Trophoblast cell (in vitro differentiated cells and primary cell): Measurements from ENCODE around the gene SCFD2.

Experiments
- DNase-seq, 2 donors: peaks; one replicate each; pipeline ENCODE4 v3.0.0-alpha.2; 2016
- H2AFZ ChIP-seq: 2 replicates; pipeline ENCODE4 v1.6.1; 2013; ENCODE audit warnings: low read length, moderate library complexity, mild to moderate bottlenecking; ENCODE audit not compliant: insufficient read depth, poor library complexity
- H2AK5ac ChIP-seq: 2 replicates; pipeline ENCODE4 v1.6.1; 2013; ENCODE audit warnings: mild to moderate bottlenecking, low read length
- H2BK120ac ChIP-seq: 2 replicates; pipeline ENCODE4 v1.6.1; 2013; ENCODE audit warnings: low read length, mild to moderate bottlenecking, moderate library complexity; ENCODE audit not compliant: insufficient read depth, poor library complexity
- H2BK12ac ChIP-seq: 2 replicates; pipeline ENCODE4 v1.6.1; 2013; ENCODE audit warnings: mild to moderate bottlenecking, low read length, moderate library complexity
- H2BK5ac ChIP-seq: 2 replicates; pipeline ENCODE4 v1.6.1; 2013; ENCODE audit warnings: low read length, low read depth, moderate library complexity, mild to moderate bottlenecking; ENCODE audit not compliant: poor library complexity
- H3K14ac ChIP-seq: 2 replicates; pipeline ENCODE4 v1.6.1; 2013; ENCODE audit warnings: mild to moderate bottlenecking, low read length
- H3K18ac ChIP-seq: 2 replicates; pipeline ENCODE4 v1.6.1; 2013; ENCODE audit warnings: mild to moderate bottlenecking, low read length
- H3K23ac ChIP-seq: 2 replicates; pipeline ENCODE4 v1.6.1; 2013; ENCODE audit warnings: low read length
- H3K27ac ChIP-seq: 2 replicates; pipeline ENCODE4 v1.5.1; 2013; ENCODE audit warnings: low read depth, mild to moderate bottlenecking, inconsistent platforms, low read length, moderate library complexity
- H3K27me3 ChIP-seq: 2 replicates; pipeline ENCODE4 v1.6.1; 2013; ENCODE audit warnings: inconsistent platforms, mild to moderate bottlenecking, low read length, moderate library complexity; ENCODE audit not compliant: insufficient read depth
- H3K36me3 ChIP-seq, 2 experiments: 1 replicate in 1 of 2; 2 replicates in 1 of 2; pipeline ENCODE4 v1.6.1; 2013; ENCODE audit warnings: low read length in 2 of 2, mild to moderate bottlenecking in 2 of 2, moderate library complexity in 1 of 2; ENCODE audit not compliant: insufficient read depth in 2 of 2, control insufficient read depth in 1 of 2
- H3K4ac ChIP-seq: 2 replicates; pipeline ENCODE4 v1.6.1; 2013; ENCODE audit warnings: low read depth, mild to moderate bottlenecking, low read length, moderate library complexity
- H3K4me1 ChIP-seq, 2 experiments: 1 replicate in 1 of 2; 2 replicates in 1 of 2; pipeline ENCODE4 v1.6.1; 2013; ENCODE audit warnings: low read length in 2 of 2, mild to moderate bottlenecking in 2 of 2, moderate library complexity in 1 of 2; ENCODE audit not compliant: insufficient read depth in 2 of 2, control insufficient read depth in 1 of 2
- H3K4me2 ChIP-seq: 2 replicates; pipeline ENCODE4 v1.6.1; 2013; ENCODE audit warnings: inconsistent platforms, mild to moderate bottlenecking, low read length, moderate library complexity
- H3K4me3 ChIP-seq: 2 replicates; pipeline ENCODE4 v1.5.1; 2013; ENCODE audit warnings: mild to moderate bottlenecking, low read depth, low read length, inconsistent platforms
- H3K79me1 ChIP-seq: one replicate; pipeline ENCODE4 v1.6.1; 2013; ENCODE audit warnings: low read length
- H3K79me2 ChIP-seq: 2 replicates; pipeline ENCODE4 v1.6.1; 2013; ENCODE audit warnings: low read length, mild to moderate bottlenecking; ENCODE audit not compliant: control insufficient read depth, insufficient read depth, poor library complexity
- H3K9ac ChIP-seq: 2 replicates; pipeline ENCODE4 v1.6.1; 2013; ENCODE audit warnings: mild to moderate bottlenecking, low read length
- H3K9me3 ChIP-seq: 2 replicates; pipeline ENCODE4 v1.6.1; 2013; ENCODE audit warnings: low read depth, mild to moderate bottlenecking, control low read depth, inconsistent platforms, low read length; ENCODE audit not compliant: insufficient read depth
- H4K12ac ChIP-seq: 2 replicates; pipeline ENCODE4 v1.6.1; 2013; ENCODE audit warnings: low read depth, mild to moderate bottlenecking, low read length, moderate library complexity
- H4K8ac ChIP-seq: 2 replicates; pipeline ENCODE4 v1.6.1; 2013; ENCODE audit warnings: low read depth, mild to moderate bottlenecking, low read length, moderate library complexity
- H4K91ac ChIP-seq: one replicate; pipeline ENCODE4 v1.6.1; 2013; ENCODE audit warnings: low read depth, mild to moderate bottlenecking, low read length, moderate library complexity
- WGBS: extraction: QIAGEN DNeasy Blood & Tissue Kit; methylation state at CpG from one replicate; pipeline ENCODE4 v1.1.7; 2013; ENCODE audit warnings: missing lambda C conversion rate; ENCODE audit not compliant: insufficient read length, insufficient coverage; ENCODE audit errors: extremely low coverage; 5-methylcytosine and 5-hydroxymethylcytosine counted together

Gene SCFD2

DNA sequence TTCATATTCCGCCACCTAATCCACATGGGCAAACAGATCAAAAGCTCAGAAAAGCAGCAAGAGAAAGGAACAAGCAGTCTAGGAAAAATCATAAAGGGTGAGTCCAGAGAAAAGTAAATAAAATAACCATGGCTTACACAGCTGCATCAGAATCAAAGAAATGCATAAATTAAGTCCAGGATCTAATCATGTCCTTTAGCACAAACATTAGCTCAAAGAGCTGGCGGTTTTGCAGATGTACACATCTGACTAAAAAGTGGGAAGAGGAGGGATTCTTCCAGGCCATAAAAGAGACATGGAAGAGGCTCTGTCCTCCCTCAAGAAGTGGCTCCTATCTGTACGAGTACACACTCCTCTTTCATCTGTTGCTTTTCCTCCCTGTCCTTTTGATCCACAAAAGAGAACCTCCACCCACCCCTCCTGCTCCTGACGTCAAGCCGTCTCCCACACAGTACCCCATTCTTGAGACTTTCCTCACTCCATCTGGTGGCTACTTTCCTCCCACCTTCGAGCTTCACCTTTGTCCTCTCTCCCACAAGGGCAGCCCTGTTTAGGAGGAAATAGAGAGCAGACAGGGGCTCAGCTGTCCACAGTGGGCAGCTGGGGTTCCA lies 411.2 kb downstream of the SCFD2 start:
- H3K79me1 ChIP-seq: peaks cover 6% of the 10 kb centered on the region
- no peak overlapping the region for H2BK12ac ChIP-seq
- H3K27me3 ChIP-seq: no peaks in the 10 kb centered on the region
- no peak overlapping the region for H2BK120ac ChIP-seq
- no peaks in the 10 kb centered on the region for H3K9me3 ChIP-seq
- no peak overlapping the region for H4K8ac ChIP-seq
- H3K4me1 ChIP-seq: peaks cover 10 to 11% of the 10 kb centered on the region in 2 experiments
- no peak for DNase-seq
- no peak overlapping the region for H3K4ac ChIP-seq
- no peak overlapping the region for H2AK5ac ChIP-seq
- H3K4me3 ChIP-seq: no peak overlapping the region
- H4K91ac ChIP-seq: no peak overlapping the region
- no peak overlapping the region for H2BK5ac ChIP-seq
- H3K23ac ChIP-seq: no peak overlapping the region
- WGBS: no CpG with 5 or more reads among the region's 6 CpGs
- no peak overlapping the region for H3K18ac ChIP-seq
- H3K27ac ChIP-seq: no peak overlapping the region
- H3K4me2 ChIP-seq: no peak overlapping the region
- H3K79me2 ChIP-seq: no peaks in the 10 kb centered on the region
- H3K9ac ChIP-seq: no peak overlapping the region
- no peak overlapping the region for H4K12ac ChIP-seq
- H3K36me3 ChIP-seq: no peaks in the 10 kb centered on the region
- H3K14ac ChIP-seq: no peak overlapping the region
- H2AFZ ChIP-seq: no peak overlapping the region

DNA sequence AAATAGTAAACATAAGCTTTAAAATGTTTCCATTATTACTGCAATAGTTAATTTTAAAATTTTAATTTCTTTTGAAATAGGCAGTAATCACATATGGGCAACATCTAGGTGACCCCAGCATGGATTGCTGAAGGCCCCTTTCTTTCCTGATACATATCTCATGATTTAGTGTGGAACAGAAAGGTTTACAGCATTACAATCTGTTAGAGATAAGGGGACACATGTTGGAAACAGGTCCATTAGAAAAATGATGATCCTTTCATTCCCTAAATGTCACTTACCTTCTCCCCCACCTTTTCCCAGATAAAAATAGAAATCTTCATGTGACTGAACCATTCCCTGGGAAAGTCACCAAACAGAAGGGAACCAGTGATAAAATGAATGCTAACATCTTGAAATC lies 413.3 kb downstream of the SCFD2 start:
- H2BK120ac ChIP-seq: no peak overlapping the region
- no peak overlapping the region for H4K12ac ChIP-seq
- H2BK12ac ChIP-seq: no peak overlapping the region
- no peak overlapping the region for H2AFZ ChIP-seq
- no peak overlapping the region for H3K9ac ChIP-seq
- H3K23ac ChIP-seq: no peak overlapping the region
- no peak overlapping the region for H3K27ac ChIP-seq
- H3K14ac ChIP-seq: no peak overlapping the region
- no peak overlapping the region for H3K4ac ChIP-seq
- no peaks in the 10 kb centered on the region for H3K79me2 ChIP-seq
- no peak overlapping the region for H3K18ac ChIP-seq
- H3K27me3 ChIP-seq: no peaks in the 10 kb centered on the region
- H3K9me3 ChIP-seq: no peaks in the 10 kb centered on the region
- H3K36me3 ChIP-seq: no peaks in the 10 kb centered on the region
- H2BK5ac ChIP-seq: no peak overlapping the region
- H2AK5ac ChIP-seq: no peak overlapping the region
- no peak overlapping the region for H3K4me3 ChIP-seq
- peaks cover 9% of the 10 kb centered on the region for H3K79me1 ChIP-seq
- H3K4me2 ChIP-seq: no peak overlapping the region
- no peak overlapping the region for H4K91ac ChIP-seq
- DNase-seq: no peak
- H4K8ac ChIP-seq: no peak overlapping the region
- peaks cover 14 to 16% of the 10 kb centered on the region in 2 experiments for H3K4me1 ChIP-seq

GRCh38 chr4:52951016-52951415 lies 414.8 kb downstream of the SCFD2 start:
- Histone ChIP-seq H2BK120ac (no peak overlapping the region), H4K12ac (no peak overlapping the region), H3K27ac (no peak overlapping the region), H3K79me1 (peaks cover 9% of the 10 kb centered on the region), H3K14ac (no peak overlapping the region), H3K4me3 (no peak overlapping the region), H3K9ac (no peak overlapping the region), H4K8ac (no peak overlapping the region), H2BK5ac (no peak overlapping the region), H3K18ac (no peak overlapping the region), H3K4me2 (no peak overlapping the region), H3K79me2 (no peaks in the 10 kb centered on the region), H4K91ac (no peak overlapping the region), H3K27me3 (no peaks in the 10 kb centered on the region), H3K4me1 (peaks cover 14 to 16% of the 10 kb centered on the region in 2 experiments), H3K4ac (no peak overlapping the region), H2BK12ac (no peak overlapping the region), H2AFZ (no peak overlapping the region), H2AK5ac (no peak overlapping the region), H3K9me3 (no peaks in the 10 kb centered on the region), H3K23ac (no peak overlapping the region), H3K36me3 (no peaks in the 10 kb centered on the region)
- no CpG with 5 or more reads among the region's 3 CpGs for WGBS
- no peak for DNase-seq

DNA sequence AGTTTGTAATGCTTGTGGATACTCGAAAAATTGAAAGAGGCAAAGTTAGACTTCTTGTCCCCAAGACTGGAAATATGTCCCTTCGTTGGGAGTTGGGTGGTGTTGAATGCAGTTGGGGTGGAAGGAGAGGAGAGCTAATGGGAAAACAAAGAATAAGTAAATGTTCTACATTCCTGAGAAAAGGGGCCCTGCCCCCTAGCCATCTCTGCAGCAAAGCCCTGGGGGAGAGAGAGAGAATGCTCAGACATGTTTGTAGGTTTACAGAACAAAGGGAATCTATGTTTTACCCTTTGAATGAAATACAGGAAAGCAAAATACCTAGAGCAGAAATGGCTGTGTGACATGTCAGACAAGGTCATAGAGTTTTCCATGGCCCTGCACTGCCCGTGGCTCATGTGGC lies 415.6 kb downstream of the SCFD2 start:
- H3K4me2 ChIP-seq: no peak overlapping the region
- H3K36me3 ChIP-seq: no peaks in the 10 kb centered on the region
- H3K18ac ChIP-seq: peak overlapping the region; percentile 29
- no peak overlapping the region for H3K9ac ChIP-seq
- no peaks in the 10 kb centered on the region for H3K79me2 ChIP-seq
- H3K14ac ChIP-seq: peak overlapping the region; percentile 49
- H3K23ac ChIP-seq: no peak overlapping the region
- H2BK5ac ChIP-seq: peak overlapping the region; percentile 45
- H2BK12ac ChIP-seq: peak overlapping the region; percentile 63
- no peak overlapping the region for H4K12ac ChIP-seq
- no peak overlapping the region for H2AFZ ChIP-seq
- peaks cover 14 to 16% of the 10 kb centered on the region in 2 experiments for H3K4me1 ChIP-seq
- H4K91ac ChIP-seq: peak overlapping the region; percentile 59
- H2AK5ac ChIP-seq: no peak overlapping the region
- no peaks in the 10 kb centered on the region for H3K27me3 ChIP-seq
- H3K27ac ChIP-seq: peak overlapping the region; percentile 61
- no peak overlapping the region for H4K8ac ChIP-seq
- no peak overlapping the region for H3K4ac ChIP-seq
- WGBS: no CpG with 5 or more reads among the region's 3 CpGs
- no peaks in the 10 kb centered on the region for H3K9me3 ChIP-seq
- no peak overlapping the region for H3K4me3 ChIP-seq
- DNase-seq: peak; percentile 31 to 60
- H3K79me1 ChIP-seq: peaks cover 9% of the 10 kb centered on the region
- peak overlapping the region; percentile 47 for H2BK120ac ChIP-seq
